Occipital lobe (tissue), 2 donors: ENCODE measurements around the gene RAX. TPM values are rescaled to one million over a fixed set of nuclear protein-coding genes. Genes with fewer than 3 reads are reported as not detected.

Source experiments
- DNase-seq: peaks from one replicate; lab custom pipeline; 2025; lab: John Stamatoyannopoulos, UW
- total RNA-seq: library from RNA; depleted of rRNA; stranded (reverse); fragments of >200 nt; gene quantifications from one replicate; pipeline ENCODE4 v1.2.3, GENCODE V29; 2014

Gene RAX
- total RNA-seq, 1 donor from 2014 or later: not detected

GRCh38 chr18:59249199-59249774 lies 24.0 kb downstream of the RAX start:
- DNase-seq: peak; percentile 8

DNA sequence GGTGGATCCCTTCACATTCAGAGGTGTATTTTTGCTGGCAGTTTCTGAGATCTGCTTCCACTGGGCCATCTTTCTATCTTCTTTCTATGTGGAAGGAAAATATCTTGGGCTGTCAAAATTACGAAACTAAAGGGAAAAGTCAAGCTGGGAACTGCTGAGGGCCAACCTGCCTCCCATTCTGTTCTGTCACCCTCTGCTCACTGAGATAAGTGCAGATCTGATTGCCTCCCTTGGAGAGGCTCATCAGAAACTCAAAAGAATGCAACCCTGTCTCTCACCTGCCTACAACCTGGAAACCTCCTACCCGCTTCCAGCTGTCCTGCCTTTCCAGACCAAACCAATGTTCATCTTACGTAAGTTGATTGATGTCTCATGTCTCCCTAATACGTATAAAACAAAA lies 26.5 kb downstream of the RAX start:
- no peak for DNase-seq

DNA sequence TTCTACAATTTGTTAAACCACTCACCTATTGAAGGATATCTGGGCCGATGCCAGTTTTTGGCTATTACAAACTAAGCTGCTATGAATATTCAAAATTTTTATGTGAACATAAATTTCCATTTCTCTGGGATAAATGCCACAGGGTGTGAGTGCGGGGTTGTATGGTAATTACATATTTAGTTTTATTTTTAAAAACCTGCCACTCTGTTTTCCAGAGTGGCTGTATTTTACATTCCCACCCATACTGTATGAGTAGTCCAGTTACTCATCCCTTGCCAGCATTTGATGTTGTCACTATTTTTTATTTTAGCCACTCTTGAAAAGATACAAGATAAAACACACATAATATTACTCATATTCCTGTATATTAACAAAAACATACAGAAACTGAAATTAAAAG lies 30.3 kb downstream of the RAX start:
- no peak for DNase-seq

GRCh38 chr18:59239642-59240041 lies 33.6 kb downstream of the RAX start:
- DNase-seq: no peak

DNA sequence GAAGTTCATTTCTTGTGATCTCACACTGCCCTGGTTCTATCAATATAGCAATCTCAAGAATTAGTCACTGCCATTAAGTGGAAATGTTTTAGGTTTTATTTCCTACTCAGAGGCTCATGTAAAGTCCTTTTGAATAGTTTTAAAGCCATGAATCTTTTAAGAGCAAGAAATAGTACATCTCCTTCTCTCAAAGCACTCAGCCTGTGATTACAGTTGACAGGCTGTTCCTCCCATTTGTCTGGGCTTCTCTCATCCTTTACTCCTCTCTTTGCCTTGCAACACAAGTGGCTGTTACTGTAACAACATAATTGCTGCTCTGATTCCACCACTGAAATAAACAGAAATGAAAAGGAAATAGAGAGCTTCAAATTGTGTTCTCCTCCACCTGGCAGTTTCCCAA lies 34.9 kb downstream of the RAX start:
- DNase-seq: no peak

- no peak for DNase-seq
Measured at GRCh38 chr18:59233017-59233410, 40.2 kb downstream of the RAX start.

- DNase-seq: no peak
Measured at GRCh38 chr18:59232309-59233016, 40.8 kb downstream of the RAX start.

DNA sequence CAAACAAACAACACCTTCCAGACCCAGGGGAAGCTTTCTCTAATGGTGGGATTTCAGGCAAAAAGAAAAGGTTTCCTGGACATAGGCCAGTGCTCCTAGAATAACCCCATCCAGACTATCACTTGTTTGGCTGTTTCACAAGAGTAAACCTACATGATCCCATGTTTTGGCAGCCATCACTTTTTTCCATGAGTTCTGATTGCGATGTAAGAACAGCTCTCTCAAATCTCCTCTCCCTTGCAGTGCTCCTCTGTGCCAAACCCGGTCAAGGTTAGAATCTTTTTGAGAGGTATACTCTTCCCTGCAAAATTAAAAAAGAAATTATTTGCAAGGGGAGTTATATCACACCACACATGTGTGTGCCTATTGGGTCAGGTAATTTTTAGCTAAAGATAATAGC lies 41.4 kb downstream of the RAX start:
- DNase-seq: no peak

- no peak for DNase-seq
Measured at GRCh38 chr18:59231114-59231513, 42.1 kb downstream of the RAX start.

DNA sequence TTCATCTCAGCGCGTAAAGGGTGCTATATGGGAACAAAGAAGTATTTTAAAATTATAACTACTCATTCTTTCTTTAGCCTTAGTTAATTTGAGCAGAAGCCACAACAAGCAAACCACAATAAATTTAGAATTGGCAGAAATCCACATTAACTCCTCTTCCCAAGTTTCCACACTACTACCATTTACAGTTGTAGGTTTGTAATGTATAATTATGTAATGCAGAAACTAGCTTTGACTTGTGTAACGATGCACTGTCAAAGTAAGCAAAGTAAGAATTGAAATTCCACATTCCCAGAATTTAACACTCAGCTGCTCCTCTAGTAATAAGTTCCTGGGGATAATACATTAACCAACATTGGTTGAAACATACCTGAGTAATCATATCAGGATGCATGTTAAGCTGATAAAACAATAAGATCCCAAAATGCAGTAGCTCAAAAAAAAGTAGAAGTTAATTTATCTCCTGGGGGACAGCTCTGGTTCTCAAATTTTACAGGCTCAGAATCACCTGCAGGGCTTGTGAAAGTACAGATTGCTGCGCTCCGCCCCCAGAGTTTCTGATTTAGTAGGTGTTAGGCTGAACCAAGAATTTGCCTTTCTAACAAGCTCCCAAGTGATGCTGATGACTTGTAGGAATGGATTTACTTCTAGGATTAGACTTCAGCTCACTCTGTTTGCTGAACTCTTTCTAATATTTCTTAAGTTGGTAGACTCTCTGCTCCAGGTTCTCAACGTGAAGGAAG lies 43.4 kb downstream of the RAX start:
- DNase-seq: no peak

DNA sequence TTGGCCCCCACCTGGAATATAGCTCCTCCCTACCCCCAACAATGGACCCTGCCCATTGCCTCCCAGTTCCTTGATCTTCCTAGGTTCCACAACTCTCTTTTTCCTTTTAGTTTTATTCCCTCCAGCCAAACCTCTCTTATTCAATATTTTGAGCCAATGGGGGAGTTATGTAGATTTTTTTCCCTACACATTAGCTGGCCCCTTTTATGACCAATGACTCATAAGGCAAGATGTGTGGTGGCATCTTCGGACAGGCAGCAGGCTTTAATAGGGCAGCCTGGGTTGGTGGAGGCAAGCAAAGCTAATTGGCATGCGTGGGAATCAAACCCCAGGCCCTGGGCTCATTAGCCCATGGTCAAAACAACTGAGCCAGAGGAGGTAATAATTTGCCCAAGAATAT lies 44.1 kb downstream of the RAX start:
- DNase-seq: no peak

- no peak for DNase-seq
Measured at GRCh38 chr18:59228351-59228750, 44.9 kb downstream of the RAX start.

DNA sequence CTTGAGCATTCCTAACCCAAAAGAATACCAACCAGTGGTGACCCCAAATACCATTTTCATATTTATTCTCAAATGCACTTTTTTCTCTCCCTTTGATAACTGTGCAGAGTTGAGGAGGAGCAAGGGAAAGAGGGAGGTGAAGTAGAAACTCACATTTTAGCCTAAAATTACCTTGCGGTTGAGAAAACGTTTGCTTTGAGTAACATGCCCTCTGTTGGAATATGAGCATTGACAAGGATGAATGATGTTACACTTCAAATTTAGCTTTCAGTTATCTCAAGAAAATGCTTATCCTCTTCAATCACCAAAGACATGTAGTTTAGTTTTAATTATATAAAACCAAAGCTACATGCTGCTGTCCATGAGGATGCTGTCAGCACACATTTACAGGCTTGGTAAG lies 50.9 kb downstream of the RAX start:
- no peak for DNase-seq

DNA sequence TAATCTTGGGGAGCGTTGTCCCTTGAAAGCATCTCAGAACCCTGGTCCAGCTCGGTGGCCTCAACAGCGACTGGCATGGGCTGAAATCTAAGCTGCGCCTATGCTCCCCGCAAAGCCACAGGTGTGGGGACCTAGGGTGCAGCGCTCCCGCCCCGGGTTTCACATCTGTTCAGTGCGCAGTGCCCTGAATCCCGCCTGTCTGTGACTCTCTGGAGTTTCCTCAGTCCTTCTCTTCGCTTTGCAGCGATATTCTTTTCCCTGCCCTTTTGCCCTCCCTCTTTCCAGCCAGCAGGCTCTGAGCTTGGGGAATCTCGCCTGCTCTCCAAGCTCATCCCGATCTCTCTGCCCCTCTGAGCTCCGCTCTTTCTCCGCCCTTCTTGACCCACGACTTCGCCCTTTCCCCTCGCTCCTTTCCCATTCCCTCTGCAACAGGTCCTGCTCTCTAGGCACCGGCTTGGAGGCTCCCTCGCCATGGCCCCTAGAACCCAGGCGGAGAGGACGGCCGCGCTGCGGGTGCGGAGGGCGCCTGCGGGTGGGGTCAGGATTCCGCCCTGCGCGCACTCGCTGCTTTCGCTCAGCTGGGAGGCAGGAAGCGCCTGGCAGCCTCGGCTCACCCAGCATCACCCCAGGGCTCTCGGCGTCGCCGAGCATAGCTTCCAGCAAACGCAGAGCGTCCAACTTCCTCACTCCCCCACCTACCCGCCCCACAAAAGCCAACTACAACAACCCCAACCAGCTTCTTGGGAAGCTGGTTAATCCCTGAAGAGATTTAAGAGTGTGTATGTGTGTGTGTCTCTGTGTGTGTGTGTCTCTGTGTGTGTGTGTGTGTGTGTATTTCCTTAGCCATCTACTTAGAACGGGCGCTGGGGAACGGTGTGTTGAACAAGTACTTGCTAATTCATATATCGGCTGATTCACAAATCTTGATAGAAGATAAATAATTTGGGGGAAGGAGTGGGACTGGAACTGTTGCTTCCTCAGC lies 52.2 kb downstream of the RAX start:
- DNase-seq: no peak

DNA sequence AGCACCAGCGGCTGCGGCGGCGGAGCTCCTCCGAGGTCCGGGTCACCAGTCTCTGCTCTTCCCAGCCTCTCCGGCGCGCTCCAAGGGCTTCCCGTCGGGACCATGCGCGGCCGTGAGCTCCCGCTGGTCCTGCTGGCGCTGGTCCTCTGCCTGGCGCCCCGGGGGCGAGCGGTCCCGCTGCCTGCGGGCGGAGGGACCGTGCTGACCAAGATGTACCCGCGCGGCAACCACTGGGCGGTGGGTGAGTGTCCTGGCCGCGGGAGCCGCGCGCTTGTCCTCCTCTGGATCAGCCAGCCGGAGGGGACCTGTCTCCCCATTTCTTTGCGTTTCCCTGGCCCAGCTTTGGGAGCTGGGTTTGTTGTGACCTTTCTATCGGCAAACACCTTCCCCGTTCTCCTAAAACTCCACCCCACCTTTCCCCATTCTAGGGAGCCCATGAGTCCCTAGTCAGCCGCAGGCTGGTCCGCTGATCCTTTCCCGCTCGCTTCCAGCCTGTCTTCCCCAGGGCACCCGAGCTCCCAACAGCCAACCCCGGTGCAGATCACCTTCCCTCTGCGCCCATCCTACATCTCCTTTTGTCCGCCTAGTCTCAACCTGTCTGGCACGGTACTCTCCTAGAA lies 53.0 kb downstream of the RAX start:
- no peak for DNase-seq

GRCh38 chr18:59219672-59220163 lies 53.5 kb downstream of the RAX start, which contains the start of gene GRP:
Gene GRP, plus strand, starts transcription at chr18:59220158. Its CDS starts 108 bp downstream, at chr18:59220266.
- DNase-seq: no peak

DNA sequence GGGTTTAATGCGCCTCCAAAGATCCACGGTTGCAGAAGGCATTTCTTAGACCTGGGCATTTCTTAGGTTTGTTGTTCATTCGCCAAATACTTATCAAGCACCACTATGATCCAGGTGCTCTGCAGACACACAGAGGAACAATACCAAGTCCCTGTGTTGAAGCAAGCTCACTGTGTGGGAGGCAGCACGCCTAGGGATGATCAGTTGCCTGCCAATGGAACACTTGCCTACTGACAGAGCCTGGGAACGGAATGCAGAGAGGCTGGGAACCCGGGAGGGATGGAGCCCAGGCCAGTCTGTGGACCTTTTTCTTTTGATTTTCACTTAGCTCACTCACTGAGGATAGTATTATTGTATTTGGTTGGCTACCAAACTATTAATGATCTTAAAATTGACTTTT lies 55.2 kb downstream of the RAX start:
- no peak for DNase-seq
